Esophagus squamous epithelium (tissue), 4 donors: ENCODE data around the gene SLC19A1.

Experiments used
- POLR2A ChIP-seq, 4 donors: fragments of 450-650 bp; IDR thresholded peaks; one replicate each; pipeline ENCODE4 v1.6.1; 2017; ENCODE audit warnings: antibody characterized with exemption in 4 of 4, mild to moderate bottlenecking in 4 of 4, moderate library complexity in 3 of 4
- TF ChIP-seq, protein P1 (sequence below), 6 experiments: fragments of 450-650 bp in 4 of 6; fragments of 200-600 bp in 2 of 6; sonication (generic) in 2 of 6; IDR thresholded peaks; one replicate each; pipeline ENCODE4 v1.5.1; 2016 to 2019; ENCODE audit warnings: antibody characterized with exemption in 6 of 6, mild to moderate bottlenecking in 4 of 6, moderate library complexity in 4 of 6

DNA sequence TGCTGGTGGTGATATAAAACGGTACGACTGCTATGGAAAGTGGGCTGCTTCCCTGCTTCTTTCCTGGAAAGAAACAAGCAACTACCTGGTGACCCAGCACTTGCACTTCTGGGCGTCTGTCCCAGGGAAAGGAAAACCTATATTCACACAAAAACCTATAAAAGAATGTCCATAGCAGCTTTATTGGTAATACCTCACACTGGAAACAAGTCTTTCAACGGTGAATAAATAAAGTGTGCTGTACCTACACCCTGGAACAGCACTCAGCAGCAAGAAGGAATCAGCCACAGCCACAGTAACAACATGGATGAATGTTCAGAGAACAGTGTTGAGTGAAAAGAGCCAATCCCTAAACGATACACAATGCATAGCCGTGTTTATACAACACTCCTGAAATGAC is 19.9 kb downstream of the SLC19A1 start:
- TF ChIP-seq, protein P1, sequence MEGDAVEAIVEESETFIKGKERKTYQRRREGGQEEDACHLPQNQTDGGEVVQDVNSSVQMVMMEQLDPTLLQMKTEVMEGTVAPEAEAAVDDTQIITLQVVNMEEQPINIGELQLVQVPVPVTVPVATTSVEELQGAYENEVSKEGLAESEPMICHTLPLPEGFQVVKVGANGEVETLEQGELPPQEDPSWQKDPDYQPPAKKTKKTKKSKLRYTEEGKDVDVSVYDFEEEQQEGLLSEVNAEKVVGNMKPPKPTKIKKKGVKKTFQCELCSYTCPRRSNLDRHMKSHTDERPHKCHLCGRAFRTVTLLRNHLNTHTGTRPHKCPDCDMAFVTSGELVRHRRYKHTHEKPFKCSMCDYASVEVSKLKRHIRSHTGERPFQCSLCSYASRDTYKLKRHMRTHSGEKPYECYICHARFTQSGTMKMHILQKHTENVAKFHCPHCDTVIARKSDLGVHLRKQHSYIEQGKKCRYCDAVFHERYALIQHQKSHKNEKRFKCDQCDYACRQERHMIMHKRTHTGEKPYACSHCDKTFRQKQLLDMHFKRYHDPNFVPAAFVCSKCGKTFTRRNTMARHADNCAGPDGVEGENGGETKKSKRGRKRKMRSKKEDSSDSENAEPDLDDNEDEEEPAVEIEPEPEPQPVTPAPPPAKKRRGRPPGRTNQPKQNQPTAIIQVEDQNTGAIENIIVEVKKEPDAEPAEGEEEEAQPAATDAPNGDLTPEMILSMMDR (IDR thresholded peaks at IDR 0.05) = no peak
- TF ChIP-seq POLR2A (IDR thresholded peaks at IDR 0.05) = no peak
